Chondrocyte (in vitro differentiated cells): ENCODE measurements around the gene TSC22D1. TPM values are rescaled to one million over a fixed set of nuclear protein-coding genes. Genes with fewer than 3 reads are reported as not detected.
A peak's percentile ranks its signal among the peaks of the same experiment; 100 is the strongest.

Source experiments
- DNase-seq: peaks from one replicate; pipeline ENCODE4 v3.0.0; 2021; ENCODE audit warnings: mixed read lengths, low spot score
- H3K27ac Mint-ChIP-seq: one replicate; pipeline ENCODE4 v1.8.0; 2021; ENCODE audit warnings: mild to moderate bottlenecking, moderate library complexity, mixed read lengths; ENCODE audit not compliant: unreplicated experiment
- H3K27me3 Mint-ChIP-seq: 2 replicates; pipeline ENCODE4 v1.8.0; 2021; ENCODE audit warnings: low read depth, mixed read lengths
- H3K36me3 Mint-ChIP-seq: 2 replicates; pipeline ENCODE4 v1.8.0; 2021; ENCODE audit warnings: low read depth, mixed read lengths
- H3K4me1 Mint-ChIP-seq: 2 replicates; pipeline ENCODE4 v1.8.0; 2021; ENCODE audit warnings: low read depth, mild to moderate bottlenecking, mixed read lengths
- H3K4me3 Mint-ChIP-seq: one replicate; pipeline ENCODE4 v1.8.0; 2021; ENCODE audit warnings: mild to moderate bottlenecking, moderate library complexity, mixed read lengths; ENCODE audit not compliant: unreplicated experiment
- H3K9me3 Mint-ChIP-seq: 2 replicates; pipeline ENCODE4 v1.8.0; 2021; ENCODE audit warnings: low read depth, mixed read lengths
- CTCF ChIP-seq: fragments of 200-600 bp; sonication (generic); IDR thresholded peaks from 2 replicates; pipeline ENCODE4 v1.5.0; 2021; ENCODE audit warnings: antibody characterized with exemption, mild to moderate bottlenecking, moderate library complexity
- long read RNA-seq: library from polyadenylated mRNA; stranded (forward); transcript quantifications from one replicate; pipeline ENCODE4 v2.0.0, GENCODE V29; 2021
- total RNA-seq: library from RNA; stranded (reverse); gene quantifications from 3 replicates; pipeline ENCODE4 v1.2.1, GENCODE V29; 2021

Gene TSC22D1
- total RNA-seq, result 102 to 130 TPM (median 125 TPM) in 3 replicates
- long read RNA-seq, full-length matches to known transcripts, result 262 of 291 reads
- long read RNA-seq, partial matches to known transcripts, result 1 of 291 reads
- long read RNA-seq, other reads (novel, unspliced or antisense), result 28 of 291 reads

GRCh38 chr13:44575741-44576350, at the start of gene TSC22D1:
Gene TSC22D1, minus strand, starts transcription at chr13:44576330. Its CDS starts 256 bp downstream, at chr13:44576074.
- peaks cover 60% of the 10 kb centered on the region for H3K4me1 Mint-ChIP-seq
- H3K9me3 Mint-ChIP-seq, result no peaks in the 10 kb centered on the region

GRCh38 chr13:44622708-44623107, 46.6 kb upstream of the TSC22D1 start:
- no peak for TF ChIP-seq CTCF
- Mint-ChIP-seq H3K27me3 (no peaks in the 10 kb centered on the region), H3K27ac (no peak overlapping the region)

More at GRCh38 chr13:44575741-44576350, at the start of gene TSC22D1:
- peak within 1 kb of the TSS; percentile 91 for H3K27ac Mint-ChIP-seq
- H3K4me3 Mint-ChIP-seq, result peak within 1 kb of the TSS; percentile 92
- DNase-seq, result no peak
- no peaks in the 10 kb centered on the region for H3K27me3 Mint-ChIP-seq
- H3K36me3 Mint-ChIP-seq, result peaks cover 18% of the 10 kb centered on the region
- TF ChIP-seq CTCF, result peak; percentile 37

GRCh38 chr13:44622261-44622660, 46.1 kb upstream of the TSC22D1 start:
- H3K4me3 Mint-ChIP-seq, result no peak overlapping the region
- H3K27me3 Mint-ChIP-seq, result no peaks in the 10 kb centered on the region
- H3K4me1 Mint-ChIP-seq, result peaks cover 17% of the 10 kb centered on the region
- H3K27ac Mint-ChIP-seq, result no peak overlapping the region
- no peak for TF ChIP-seq CTCF
- no peaks in the 10 kb centered on the region for H3K9me3 Mint-ChIP-seq
- H3K36me3 Mint-ChIP-seq, result no peaks in the 10 kb centered on the region
- DNase-seq, result no peak

More at GRCh38 chr13:44622708-44623107, 46.6 kb upstream of the TSC22D1 start:
- Mint-ChIP-seq H3K36me3 (no peaks in the 10 kb centered on the region), H3K9me3 (no peaks in the 10 kb centered on the region), H3K4me1 (peaks cover 18% of the 10 kb centered on the region), H3K4me3 (no peak overlapping the region)
- DNase-seq, result no peak

- H3K4me3 Mint-ChIP-seq, result no peak overlapping the region
- H3K27me3 Mint-ChIP-seq, result no peaks in the 10 kb centered on the region
- H3K36me3 Mint-ChIP-seq, result no peaks in the 10 kb centered on the region
- no peak for TF ChIP-seq CTCF
- no peak for DNase-seq
- no peak overlapping the region for H3K27ac Mint-ChIP-seq
- no peaks in the 10 kb centered on the region for H3K9me3 Mint-ChIP-seq
- peaks cover 13% of the 10 kb centered on the region for H3K4me1 Mint-ChIP-seq
These were observed 43.9 kb upstream of the TSC22D1 start for GRCh38 chr13:44620057-44620456.

- no peaks in the 10 kb centered on the region for H3K36me3 Mint-ChIP-seq
- no peaks in the 10 kb centered on the region for H3K27me3 Mint-ChIP-seq
These were observed 43.5 kb upstream of the TSC22D1 start for GRCh38 chr13:44619651-44620050.

More at GRCh38 chr13:44619651-44620050, 43.5 kb upstream of the TSC22D1 start:
- Mint-ChIP-seq H3K9me3 (no peaks in the 10 kb centered on the region), H3K27ac (no peak overlapping the region), H3K4me1 (peaks cover 13% of the 10 kb centered on the region), H3K4me3 (no peak overlapping the region)
- no peak for DNase-seq
- TF ChIP-seq CTCF, result no peak
